ENCODE results near the gene SIMC1. TPM values are rescaled to one million over a fixed set of nuclear protein-coding genes. Genes with fewer than 3 reads are reported as not detected.

SIMC1 gene
- total RNA-seq, 3 donors from 2014 or later (not counting 1 experiment from before 2014, with no cell fraction given): 19.6 to 30.2 (median 27.8) TPM

- Histone ChIP-seq H3K36me3 (ENCODE audit: control insufficient read depth, insufficient read depth, low read length) (peaks cover 43% of the 10 kb centered on the region), H3K4me1 (ENCODE audit: control insufficient read depth, insufficient read depth, low read length) (peaks cover 20% of the 10 kb centered on the region), H3K4me3 (ENCODE audit: low read length) (peak overlapping the region; percentile 93), H3K27ac (ENCODE audit: low read length) (peak overlapping the region; percentile 97), H3K27me3 (ENCODE audit: control insufficient read depth, insufficient read depth, low read length) (no peaks in the 10 kb centered on the region), H3K9me3 (ENCODE audit: control insufficient read depth, insufficient read depth, low read length) (no peaks in the 10 kb centered on the region)
- Mint-ChIP-seq H3K9me3 (no peaks in the 10 kb centered on the region), H3K4me1 (peaks cover 34 to 36% of the 10 kb centered on the region in 2 donors), H3K36me3 (no peaks in the 10 kb centered on the region), H3K4me3 (peak overlapping the region; percentile 99), H3K27me3 (ENCODE audit: low read depth in 2 of 2) (no peaks in the 10 kb centered on the region), H3K27ac (peak overlapping the region; percentile 90 to 100)
- ATAC-seq (no peak), DNase-seq (no peak)
- WGBS (ENCODE audit: insufficient coverage): under 1% methylated on average over 29 of the region's 29 CpGs
- intact Hi-C loops (cut with micrococcal nuclease): loop anchor here (1.0 to 2.0 kb wide), 3 partner anchors 29 to 149 kb away; partner anchors contain the start of genes CLTB, FAF2 and RNF44
- no peak for TF ChIP-seq CTCF (IDR thresholded peaks at IDR 0.05)
Observed at GRCh38 chr5:176388003-176388443, 149.8 kb downstream of the SIMC1 start.

- peak; percentile 95 to 99 for DNase-seq
- TF ChIP-seq CTCF (IDR thresholded peaks at IDR 0.05): no peak
- no peaks in the 10 kb centered on the region for H3K9me3 ChIP-seq (ENCODE audit: control insufficient read depth, insufficient read depth, low read length)
- peaks cover 20% of the 10 kb centered on the region for H3K4me1 ChIP-seq (ENCODE audit: control insufficient read depth, insufficient read depth, low read length)
- Mint-ChIP-seq H3K4me1 (peaks cover 34 to 36% of the 10 kb centered on the region in 2 donors), H3K27me3 (ENCODE audit: low read depth in 2 of 2) (no peaks in the 10 kb centered on the region), H3K36me3 (no peaks in the 10 kb centered on the region), H3K27ac (peak within 1 kb of the TSS; percentile 90 to 100), H3K4me3 (peak within 1 kb of the TSS; percentile 99), H3K9me3 (no peaks in the 10 kb centered on the region)
- peaks cover 41% of the 10 kb centered on the region for H3K36me3 ChIP-seq (ENCODE audit: control insufficient read depth, insufficient read depth, low read length)
- peak; percentile 87 to 97 (median 89) for ATAC-seq
- WGBS (ENCODE audit: insufficient coverage): under 1% methylated on average over 47 of the region's 47 CpGs
- H3K27me3 ChIP-seq (ENCODE audit: control insufficient read depth, insufficient read depth, low read length): no peaks in the 10 kb centered on the region
- intact Hi-C loops (cut with micrococcal nuclease): loop anchor here (1.0 to 2.0 kb wide), 3 partner anchors 28 to 148 kb away; partner anchors contain the start of genes CLTB, FAF2 and RNF44
- H3K27ac ChIP-seq (ENCODE audit: low read length): peak within 1 kb of the TSS; percentile 97
- peak within 1 kb of the TSS; percentile 93 for H3K4me3 ChIP-seq (ENCODE audit: low read length)
Observed at GRCh38 chr5:176388444-176389134, 150.4 kb downstream of the SIMC1 start, which contains the start of the genes HIGD2A and NOP16. Gene HIGD2A (plus strand): TSS chr5:176388751. CDS start chr5:176388820, 69 bp downstream. Gene NOP16 (minus strand): TSS chr5:176388598. CDS start chr5:176388539, 59 bp downstream.

- Histone ChIP-seq H3K36me3 (ENCODE audit: control insufficient read depth, insufficient read depth, low read length) (peaks cover 33% of the 10 kb centered on the region), H3K4me1 (ENCODE audit: control insufficient read depth, insufficient read depth, low read length) (peaks cover 20% of the 10 kb centered on the region), H3K27me3 (ENCODE audit: control insufficient read depth, insufficient read depth, low read length) (no peaks in the 10 kb centered on the region), H3K27ac (ENCODE audit: low read length) (peak overlapping the region; percentile 97), H3K4me3 (ENCODE audit: low read length) (peak overlapping the region; percentile 93), H3K9me3 (ENCODE audit: control insufficient read depth, insufficient read depth, low read length) (no peaks in the 10 kb centered on the region)
- no peak for TF ChIP-seq CTCF (IDR thresholded peaks at IDR 0.05)
- H3K4me1 Mint-ChIP-seq: peaks cover 34 to 36% of the 10 kb centered on the region in 2 donors
- no peak for DNase-seq
- H3K27me3 Mint-ChIP-seq (ENCODE audit: low read depth in 2 of 2): no peaks in the 10 kb centered on the region
- WGBS (ENCODE audit: insufficient coverage): 26% methylated on average over 37 of the region's 41 CpGs
- peak overlapping the region; percentile 90 to 100 for H3K27ac Mint-ChIP-seq
- peak; percentile 34 to 44 (median 41) for ATAC-seq
- intact Hi-C loops (cut with micrococcal nuclease): loop anchor here (2.0 kb wide), 2 partner anchors 27 to 147 kb away; partner anchors contain the start of genes CLTB and RNF44
- H3K36me3 Mint-ChIP-seq: no peaks in the 10 kb centered on the region
- H3K9me3 Mint-ChIP-seq: no peaks in the 10 kb centered on the region
- peak overlapping the region; percentile 99 for H3K4me3 Mint-ChIP-seq
Observed at GRCh38 chr5:176389135-176390123, 151.2 kb downstream of the SIMC1 start.

Data from natural killer cell (primary cell).